Skin of body (tissue), 2 donors: ENCODE measurements around the gene TMEM51. TPM values are rescaled to one million over a fixed set of nuclear protein-coding genes. Genes with fewer than 3 reads are reported as not detected.
"Not testable (repeated sequence)": the region's sequence is repeated elsewhere in the genome, so short reads cannot be mapped to it uniquely, and the experiment has no call there.

ENCODE experiments used
- DNase-seq: peaks from one replicate; lab custom pipeline; 2025; lab: John Stamatoyannopoulos, UW
- total RNA-seq: library from RNA; depleted of rRNA; stranded (reverse); fragments of >200 nt; gene quantifications from one replicate; pipeline ENCODE4 v1.2.3, GENCODE V29; 2014

The TMEM51 gene
- total RNA-seq, 1 donor from 2014 or later = 3.6 TPM

GRCh38 chr1:15128077-15128476 is 25.5 kb upstream of the TMEM51 start:
- DNase-seq = no peak

DNA sequence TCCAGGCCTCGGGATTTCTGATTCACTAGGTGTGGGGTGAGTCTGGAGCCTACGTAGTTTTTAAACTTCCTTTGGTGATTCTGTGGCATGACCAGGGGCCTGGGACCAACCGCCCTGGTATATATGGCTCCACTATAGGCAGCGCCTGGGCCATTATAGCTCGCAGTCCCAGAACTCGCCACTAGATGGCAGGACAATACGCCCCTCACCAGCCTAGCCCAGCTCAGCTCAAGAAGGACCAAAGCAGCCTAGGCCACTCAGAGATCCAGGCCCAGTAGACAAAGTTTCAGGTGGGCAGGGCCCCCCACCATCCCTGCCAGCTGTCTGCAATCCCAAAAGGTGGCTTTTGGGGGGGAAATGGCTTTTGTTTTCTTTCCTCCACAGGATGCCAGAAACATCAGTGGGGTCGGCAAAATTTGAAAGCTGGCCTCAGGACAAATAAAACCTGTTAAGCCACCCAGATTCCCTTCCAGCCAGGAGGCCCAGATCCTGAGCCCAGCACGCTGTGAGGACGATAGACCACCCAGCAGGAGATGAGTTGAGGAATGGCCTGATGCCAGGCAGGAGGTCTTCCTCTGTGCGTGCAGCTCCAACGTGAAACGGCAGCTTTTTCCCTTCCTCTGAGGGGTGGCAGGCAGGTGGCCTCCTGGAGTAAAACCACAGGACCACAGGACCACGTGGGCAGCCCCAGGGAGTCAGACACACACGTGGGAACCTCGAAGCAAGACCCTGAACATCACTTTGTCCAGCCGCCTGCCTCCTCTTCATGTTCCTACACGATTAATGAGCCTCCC is 24.8 kb upstream of the TMEM51 start:
- peak; percentile 15 for DNase-seq

GRCh38 chr1:15129944-15130343 is 23.6 kb upstream of the TMEM51 start:
- no peak for DNase-seq

GRCh38 chr1:15130607-15131006 is 22.9 kb upstream of the TMEM51 start:
- DNase-seq = no peak

- no peak for DNase-seq
Observed at GRCh38 chr1:15132965-15133364, 20.6 kb upstream of the TMEM51 start.

GRCh38 chr1:15134285-15134684 is 19.3 kb upstream of the TMEM51 start:
- DNase-seq = no peak

DNA sequence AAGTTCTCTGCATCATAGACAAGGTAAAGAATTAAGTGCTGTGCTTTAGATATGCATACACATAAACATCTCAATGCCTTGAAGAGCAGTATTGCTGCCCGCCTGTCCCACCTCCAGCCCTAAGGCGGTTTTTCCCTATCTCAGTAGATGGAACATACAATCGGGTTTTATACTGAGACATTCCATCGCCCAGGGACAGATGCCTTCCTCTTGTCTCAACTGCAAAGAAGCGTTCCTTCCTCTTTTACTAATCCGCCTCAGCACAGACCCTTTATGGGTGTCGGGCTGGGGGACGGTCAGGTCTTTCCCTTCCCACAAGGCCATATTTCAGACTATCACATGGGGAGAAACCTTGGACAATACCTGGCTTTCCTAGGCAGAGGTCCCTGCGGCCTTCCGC is 17.9 kb upstream of the TMEM51 start:
- not testable (repeated sequence) for DNase-seq

GRCh38 chr1:15137809-15138208 is 15.7 kb upstream of the TMEM51 start:
- DNase-seq = no peak

- DNase-seq = no peak
Observed at GRCh38 chr1:15139654-15140350, 13.7 kb upstream of the TMEM51 start.

DNA sequence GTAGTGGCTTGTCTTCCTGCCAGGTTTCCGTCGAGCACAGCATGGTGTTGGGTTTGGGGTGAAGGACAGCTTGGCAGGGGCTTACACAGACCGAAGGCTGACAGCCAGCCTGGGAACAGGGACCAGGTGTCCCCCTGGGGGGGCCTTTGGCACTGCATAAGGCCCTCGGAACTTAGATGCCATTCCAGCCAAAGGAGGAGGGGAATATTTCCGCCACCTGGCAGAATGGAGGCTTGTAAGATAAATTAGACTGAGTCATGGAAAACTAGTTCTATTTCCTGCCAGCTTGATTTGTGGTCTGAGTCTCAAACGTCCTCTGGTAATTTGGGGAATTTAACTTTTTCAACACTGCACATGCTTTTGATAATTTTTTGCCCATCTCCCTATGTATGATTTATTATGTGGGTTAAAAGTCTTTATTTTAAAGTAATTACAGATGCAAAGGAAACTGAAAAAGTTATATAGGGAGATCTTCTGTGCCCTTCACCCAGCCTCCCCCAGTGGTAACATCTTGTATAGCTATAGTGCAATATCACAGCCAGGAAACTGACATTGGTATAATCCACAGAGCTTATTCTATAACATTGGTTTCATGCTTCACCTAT is 11.5 kb upstream of the TMEM51 start:
- DNase-seq = peak; percentile 9

DNA sequence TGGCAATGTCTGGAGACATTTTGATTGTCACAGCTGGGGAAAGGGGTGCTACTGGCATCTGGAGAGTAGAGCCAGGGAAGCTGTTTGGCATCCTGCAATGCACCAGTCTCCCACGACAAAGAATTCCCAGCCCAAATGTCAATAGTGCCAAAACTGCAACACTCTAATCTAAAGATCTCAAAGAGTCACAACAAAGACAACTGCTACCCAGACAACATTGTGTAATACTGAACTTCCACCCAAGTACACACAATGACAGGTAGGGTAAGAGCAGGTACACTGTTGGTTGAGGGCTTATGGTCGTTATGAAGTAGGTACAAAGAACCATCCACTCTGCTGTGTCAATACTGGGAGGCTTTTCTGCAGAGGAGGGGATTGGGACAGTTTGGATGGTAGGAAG is 8.2 kb upstream of the TMEM51 start:
- DNase-seq = no peak

- DNase-seq = no peak
Observed at GRCh38 chr1:15146142-15146680, 7.3 kb upstream of the TMEM51 start.

GRCh38 chr1:15146971-15147376 is 6.6 kb upstream of the TMEM51 start:
- DNase-seq = no peak

GRCh38 chr1:15148004-15148403 is 5.5 kb upstream of the TMEM51 start:
- DNase-seq = no peak

- DNase-seq = no peak
Observed at GRCh38 chr1:15148475-15148874, 5.1 kb upstream of the TMEM51 start.

- DNase-seq = no peak
Observed at GRCh38 chr1:15148941-15149340, 4.6 kb upstream of the TMEM51 start.

DNA sequence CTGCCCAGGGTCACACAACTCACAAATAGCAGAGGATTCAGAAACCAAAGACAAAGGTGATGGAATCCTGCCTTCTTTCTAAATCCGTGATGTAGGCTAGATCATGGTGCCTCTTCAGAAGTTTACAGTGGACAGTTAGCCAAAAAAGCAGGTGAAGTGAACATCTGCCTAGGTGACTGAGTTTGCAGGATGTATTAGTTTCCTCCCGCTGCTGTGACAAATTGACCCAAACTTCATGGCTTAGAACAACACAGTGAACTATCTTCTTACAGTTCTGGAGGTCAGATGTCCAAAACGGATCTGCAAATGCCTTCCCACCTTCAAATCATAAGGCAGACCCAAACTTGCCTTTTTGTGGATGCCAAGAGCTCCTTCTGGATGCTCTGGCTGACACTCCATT is 3.2 kb upstream of the TMEM51 start:
- DNase-seq = no peak

DNA sequence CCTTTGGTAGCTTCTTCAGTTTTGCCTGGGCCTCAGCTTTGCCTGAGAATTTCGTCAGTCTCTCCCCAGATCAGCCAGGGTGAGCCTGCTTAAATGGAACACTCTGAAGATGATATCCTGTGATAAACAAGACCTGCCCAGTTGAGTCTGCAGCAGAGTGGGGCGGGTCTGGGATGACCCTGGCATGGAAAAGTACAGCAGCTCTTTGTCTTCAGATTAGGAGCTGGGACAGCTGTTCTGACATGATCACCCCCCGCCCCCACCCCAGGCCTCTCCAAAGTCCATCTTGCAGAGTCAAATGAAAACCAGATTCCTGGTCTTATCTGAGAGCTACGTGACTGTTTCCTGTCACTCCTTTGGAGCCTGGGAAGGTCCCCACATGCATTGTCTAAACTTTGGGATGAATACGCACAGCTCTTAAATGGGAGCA is 2.2 kb upstream of the TMEM51 start:
- DNase-seq = no peak

DNA sequence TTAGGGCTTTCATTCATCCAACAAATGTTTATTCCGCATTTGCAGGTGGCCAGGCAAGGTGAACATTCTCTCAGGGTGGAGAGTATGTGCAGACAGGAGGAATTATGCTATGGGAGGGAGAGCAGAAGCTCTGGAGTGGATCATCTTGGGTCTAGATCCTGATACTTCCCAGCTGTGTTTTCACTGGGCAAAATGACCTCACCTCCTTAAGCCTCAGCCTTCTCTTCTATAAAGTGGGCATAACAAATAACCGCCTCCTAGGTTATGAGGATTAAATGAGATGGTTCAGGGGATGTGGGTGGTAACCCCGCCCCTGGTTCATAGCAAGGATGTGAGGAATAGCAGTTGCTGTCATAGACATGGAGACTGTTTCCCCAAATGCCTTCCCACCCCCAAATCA is 1.7 kb upstream of the TMEM51 start:
- no peak for DNase-seq

DNA sequence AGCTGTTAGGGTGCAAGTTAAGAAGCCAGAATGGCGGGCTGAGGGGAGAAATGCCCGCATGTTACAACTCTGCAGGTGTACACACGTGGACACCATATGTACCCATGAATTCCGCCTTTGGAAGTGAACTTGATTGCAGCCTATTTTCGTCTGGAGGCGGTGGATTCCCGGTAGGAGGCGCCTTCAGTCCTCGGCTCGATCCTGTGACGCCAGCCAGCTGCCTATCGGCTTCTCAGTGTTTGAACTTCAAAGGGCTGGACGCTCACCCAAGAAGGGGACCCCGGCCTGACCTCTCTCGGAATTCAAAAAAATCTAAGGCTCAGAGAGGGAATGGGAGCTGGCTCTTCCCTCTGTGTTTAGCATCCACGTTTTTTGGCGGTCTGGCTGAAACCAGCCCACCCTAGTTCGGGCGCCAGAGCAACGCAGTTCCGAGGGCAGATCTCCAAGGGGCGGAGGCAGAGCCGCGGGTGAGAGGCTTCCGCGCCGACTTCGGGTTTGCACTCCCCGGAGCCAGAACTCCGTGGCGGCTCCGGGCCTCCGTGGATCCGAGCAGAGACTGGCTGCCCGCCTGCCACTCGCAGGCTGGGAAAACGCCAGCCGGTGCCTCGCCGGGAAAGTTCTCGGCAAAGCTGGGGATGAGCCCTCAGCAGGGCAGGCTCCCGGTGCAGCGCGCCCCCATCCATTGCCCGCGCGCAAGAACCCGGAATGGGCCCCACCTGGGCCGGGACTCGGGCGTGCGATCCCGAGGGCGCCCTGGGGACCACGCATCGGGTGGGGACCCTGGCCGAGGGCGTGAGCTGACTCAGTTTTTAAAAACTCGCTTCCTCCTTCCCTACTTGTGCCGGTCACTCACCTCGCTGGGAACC is 996 bp upstream of the TMEM51 start:
- peak; percentile 85 for DNase-seq

DNA sequence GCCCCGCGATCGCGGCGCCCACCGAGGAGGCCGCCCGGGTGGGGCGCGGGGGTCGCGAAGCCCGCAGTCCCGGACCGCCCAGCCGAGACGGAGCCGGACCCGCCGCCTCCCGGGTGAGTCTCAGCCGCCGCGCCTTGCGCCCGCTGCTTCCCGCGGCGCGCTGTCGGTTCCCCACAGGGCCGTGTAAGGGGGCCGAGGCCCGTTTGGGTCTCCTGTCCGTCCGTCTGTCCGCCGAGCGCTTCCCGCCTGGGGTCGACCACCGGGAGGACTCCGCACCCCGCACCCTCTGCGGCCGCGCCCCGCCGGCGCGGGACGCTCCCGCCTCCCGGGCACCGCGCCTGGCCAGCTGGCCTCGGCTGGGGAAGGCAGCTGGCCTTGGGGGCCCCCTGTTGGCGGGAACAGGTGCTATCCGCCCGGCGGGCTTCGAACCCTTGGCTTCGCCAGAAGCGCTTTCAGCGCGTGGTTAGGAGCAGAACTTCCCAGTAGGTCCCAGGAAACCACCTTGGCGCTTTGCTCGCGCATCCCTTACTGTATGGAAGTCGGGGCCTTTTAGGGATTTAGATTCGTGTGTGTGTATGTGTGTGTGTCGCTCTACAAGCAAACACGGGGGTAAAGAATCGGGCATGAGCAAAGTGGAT is 414 bp downstream of the TMEM51 start:
- peak; percentile 45 for DNase-seq
